Activated B cell treated with CpG ODN at 0.5 μM for 24 hours (primary cell): Measurements from ENCODE around the gene AFF1. TPM values are rescaled to one million over a fixed set of nuclear protein-coding genes. Genes with fewer than 3 reads are reported as not detected.
"Not testable (repeated sequence)": the region's sequence is repeated elsewhere in the genome, so short reads cannot be mapped to it uniquely, and the experiment has no call there.

Experiments used
- ATAC-seq: fragments of 200-7000 bp; cut with Tn5 transposase; one replicate; pipeline ENCODE4 v1.10.0; 2021; ENCODE audit warnings: low read depth, mild to moderate bottlenecking, moderate library complexity
- CTCF ChIA-PET: fragments of 350-600 bp; sonication (Branson Sonifier 250); formaldehyde crosslinking; loops from one replicate; lab custom pipeline; 2021; ENCODE audit warnings: antibody characterized with exemption; lab: Charles Lee
- POLR2A ChIA-PET: fragments of 350-600 bp; sonication (Branson Sonifier 250); formaldehyde crosslinking; loops from one replicate; lab custom pipeline; 2021; ENCODE audit warnings: antibody characterized with exemption; lab: Charles Lee
- DNase-seq: peaks from one replicate; pipeline ENCODE4 v3.0.0; 2022
- H3K27ac Mint-ChIP-seq: one replicate; pipeline ENCODE4 v1.8.0; 2020; ENCODE audit warnings: mixed read lengths
- H3K27me3 Mint-ChIP-seq: one replicate; pipeline ENCODE4 v1.8.0; 2021; ENCODE audit warnings: mixed read lengths
- H3K36me3 Mint-ChIP-seq: one replicate; pipeline ENCODE4 v1.8.0; 2021; ENCODE audit warnings: low read depth, mixed read lengths
- H3K4me1 Mint-ChIP-seq: one replicate; pipeline ENCODE4 v1.8.0; 2021; ENCODE audit warnings: mixed read lengths
- H3K4me3 Mint-ChIP-seq: one replicate; pipeline ENCODE4 v1.8.0; 2020; ENCODE audit warnings: mild to moderate bottlenecking, mixed read lengths
- H3K9me3 Mint-ChIP-seq: one replicate; pipeline ENCODE4 v1.8.0; 2020; ENCODE audit warnings: mixed read lengths
- intact Hi-C: fragments of 100-400 bp; cut with micrococcal nuclease; formaldehyde crosslinking; loops from one replicate; pipeline ENCODE4 v1.15.1; 2024
- total RNA-seq: library from RNA; stranded (reverse); gene quantifications from 2 replicates; pipeline ENCODE4 v1.2.3, GENCODE V29; 2022
- TF ChIP-seq, protein P1 (sequence below): fragments of 200-600 bp; IDR thresholded peaks from one replicate; pipeline ENCODE4 v1.8.0; 2022; ENCODE audit warnings: antibody characterized with exemption, mild to moderate bottlenecking

AFF1 gene
- total RNA-seq, 1 donor from 2014 or later, result 60.8 TPM

DNA sequence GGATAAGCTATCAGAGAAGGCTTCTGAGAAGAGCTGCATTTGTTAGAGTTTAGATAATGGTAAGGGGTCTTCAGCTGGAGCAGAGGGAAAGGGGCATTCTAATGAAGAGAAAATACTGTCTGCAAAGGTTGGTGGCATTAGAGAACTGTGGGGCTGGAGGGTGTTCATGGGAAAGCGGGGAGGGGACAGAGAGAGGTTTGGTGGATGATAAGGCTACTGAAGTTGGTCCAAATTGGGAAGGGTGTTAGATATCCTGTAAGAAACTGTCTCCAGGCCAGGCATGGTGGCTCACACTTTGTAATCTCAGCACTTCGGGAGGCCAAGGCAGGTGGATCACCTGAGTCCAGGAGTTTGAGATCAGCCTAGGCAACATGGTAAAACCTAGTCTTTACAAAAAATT lies 59.9 kb downstream of the AFF1 start:
- H3K36me3 Mint-ChIP-seq, result no peaks in the 10 kb centered on the region
- TF ChIP-seq, protein P1, sequence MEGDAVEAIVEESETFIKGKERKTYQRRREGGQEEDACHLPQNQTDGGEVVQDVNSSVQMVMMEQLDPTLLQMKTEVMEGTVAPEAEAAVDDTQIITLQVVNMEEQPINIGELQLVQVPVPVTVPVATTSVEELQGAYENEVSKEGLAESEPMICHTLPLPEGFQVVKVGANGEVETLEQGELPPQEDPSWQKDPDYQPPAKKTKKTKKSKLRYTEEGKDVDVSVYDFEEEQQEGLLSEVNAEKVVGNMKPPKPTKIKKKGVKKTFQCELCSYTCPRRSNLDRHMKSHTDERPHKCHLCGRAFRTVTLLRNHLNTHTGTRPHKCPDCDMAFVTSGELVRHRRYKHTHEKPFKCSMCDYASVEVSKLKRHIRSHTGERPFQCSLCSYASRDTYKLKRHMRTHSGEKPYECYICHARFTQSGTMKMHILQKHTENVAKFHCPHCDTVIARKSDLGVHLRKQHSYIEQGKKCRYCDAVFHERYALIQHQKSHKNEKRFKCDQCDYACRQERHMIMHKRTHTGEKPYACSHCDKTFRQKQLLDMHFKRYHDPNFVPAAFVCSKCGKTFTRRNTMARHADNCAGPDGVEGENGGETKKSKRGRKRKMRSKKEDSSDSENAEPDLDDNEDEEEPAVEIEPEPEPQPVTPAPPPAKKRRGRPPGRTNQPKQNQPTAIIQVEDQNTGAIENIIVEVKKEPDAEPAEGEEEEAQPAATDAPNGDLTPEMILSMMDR, result no peak
- no peak overlapping the region for H3K27ac Mint-ChIP-seq
- H3K4me1 Mint-ChIP-seq, result peaks cover 36% of the 10 kb centered on the region
- intact Hi-C loops, result no loop called here
- ChIA-PET CTCF (no interaction called here), POLR2A (interaction anchor here (1.1 kb wide), 1 partner anchor 12 kb away, joined by 5 read pairs; no protein-coding TSS in a partner anchor)
- H3K4me3 Mint-ChIP-seq, result no peak overlapping the region
- no peaks in the 10 kb centered on the region for H3K27me3 Mint-ChIP-seq
- no peak for ATAC-seq
- no peak for DNase-seq
- no peaks in the 10 kb centered on the region for H3K9me3 Mint-ChIP-seq

DNA sequence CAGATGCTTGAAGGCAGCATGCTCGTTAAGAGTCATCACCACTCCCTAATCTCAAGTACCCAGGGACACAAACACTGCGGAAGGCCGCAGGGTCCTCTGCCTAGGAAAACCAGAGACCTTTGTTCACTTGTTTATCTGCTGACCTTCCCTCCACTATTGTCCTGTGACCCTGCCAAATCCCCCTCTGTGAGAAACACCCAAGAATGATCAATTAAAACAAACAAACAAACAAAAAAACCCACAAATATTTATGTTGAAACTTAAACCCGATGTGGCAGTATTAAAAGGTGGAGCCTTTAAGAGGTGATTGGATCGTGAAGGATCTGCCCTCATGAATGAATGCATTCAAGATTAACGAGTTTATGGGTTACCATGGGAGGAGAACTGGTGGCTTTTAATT lies 61.7 kb downstream of the AFF1 start:
- H3K9me3 Mint-ChIP-seq, H3K27ac Mint-ChIP-seq, ATAC-seq, DNase-seq, H3K4me3 Mint-ChIP-seq, H3K27me3 Mint-ChIP-seq, intact Hi-C loops, H3K36me3 Mint-ChIP-seq: not testable (repeated sequence)
- peaks cover 49% of the 10 kb centered on the region for H3K4me1 Mint-ChIP-seq
- ChIA-PET CTCF (interaction anchor here (1.3 kb wide), 1 partner anchor 10 kb away, joined by 4 read pairs; no protein-coding TSS in a partner anchor), POLR2A (interaction anchor here (1.7 to 3.9 kb wide), 4 partner anchors 11 to 61 kb away, joined by 6 to 73 read pairs (median 36); partner anchors contain the start of gene AFF1)

DNA sequence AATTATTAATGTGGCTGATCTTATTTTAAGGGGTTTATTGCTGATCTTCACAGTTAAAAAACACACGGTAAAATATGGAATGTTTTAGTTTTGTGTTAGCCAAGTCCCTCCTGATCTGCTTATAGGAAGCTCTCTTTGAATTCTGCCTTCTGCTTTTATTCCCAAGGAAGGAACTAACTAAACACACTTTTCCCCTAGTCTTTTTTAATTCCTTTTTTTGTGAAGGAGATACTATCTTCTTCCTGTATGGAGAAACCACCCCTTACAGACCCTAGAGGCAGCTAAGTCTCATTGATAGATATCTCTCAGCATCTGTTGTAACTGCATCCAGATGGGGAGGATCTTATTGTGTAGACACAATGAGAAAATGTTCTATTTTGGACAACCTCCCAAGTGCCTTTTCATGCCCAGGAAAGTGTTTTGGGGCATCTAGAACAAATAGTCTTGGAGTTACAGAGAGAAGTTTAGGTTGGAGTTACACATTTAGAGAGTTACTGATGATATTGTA lies 64.4 kb downstream of the AFF1 start:
- intact Hi-C loops, result loop anchor here (2.0 kb wide), 2 partner anchors 76 to 638 kb away; partner anchors contain the start of gene MAPK10
- Mint-ChIP-seq H3K9me3 (no peaks in the 10 kb centered on the region), H3K36me3 (no peaks in the 10 kb centered on the region), H3K4me3 (peak overlapping the region; percentile 6), H3K27ac (peak overlapping the region; percentile 42), H3K4me1 (peaks cover 49% of the 10 kb centered on the region), H3K27me3 (no peaks in the 10 kb centered on the region)
- TF ChIP-seq, protein P1, result no peak
- ATAC-seq (no peak), DNase-seq (no peak)
- CTCF ChIA-PET, result interaction anchor here (2.0 to 3.9 kb wide), 2 partner anchors 77 to 94 kb away, joined by 14 to 15 read pairs; no protein-coding TSS in a partner anchor
- POLR2A ChIA-PET, result interaction anchor here (2.9 to 3.9 kb wide), 3 partner anchors 9 to 64 kb away, joined by 26 to 73 read pairs (median 47); partner anchors contain the start of gene AFF1

DNA sequence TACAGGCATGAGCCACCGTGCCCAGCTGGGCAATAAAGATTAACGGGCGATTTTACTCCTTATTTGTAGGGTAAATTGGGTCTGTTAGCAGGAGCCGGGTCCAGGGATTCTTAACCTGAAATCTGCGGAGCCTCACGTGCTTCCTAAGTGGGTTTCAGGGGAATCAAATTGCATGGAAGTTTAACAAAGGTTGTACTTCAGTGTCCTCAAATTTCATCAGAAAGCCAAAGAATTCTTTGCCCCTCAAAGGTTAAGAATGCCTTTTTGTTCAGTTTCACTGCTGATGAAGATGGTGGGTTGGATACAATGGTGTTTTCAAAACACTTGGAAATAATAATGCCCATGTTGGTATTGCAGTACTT lies 67.9 kb downstream of the AFF1 start:
- H3K27ac Mint-ChIP-seq, result no peak overlapping the region
- CTCF ChIA-PET, result interaction anchor here (1.2 kb wide), 1 partner anchor 60 kb away, joined by 3 read pairs; no protein-coding TSS in a partner anchor
- peaks cover 52% of the 10 kb centered on the region for H3K4me1 Mint-ChIP-seq

DNA sequence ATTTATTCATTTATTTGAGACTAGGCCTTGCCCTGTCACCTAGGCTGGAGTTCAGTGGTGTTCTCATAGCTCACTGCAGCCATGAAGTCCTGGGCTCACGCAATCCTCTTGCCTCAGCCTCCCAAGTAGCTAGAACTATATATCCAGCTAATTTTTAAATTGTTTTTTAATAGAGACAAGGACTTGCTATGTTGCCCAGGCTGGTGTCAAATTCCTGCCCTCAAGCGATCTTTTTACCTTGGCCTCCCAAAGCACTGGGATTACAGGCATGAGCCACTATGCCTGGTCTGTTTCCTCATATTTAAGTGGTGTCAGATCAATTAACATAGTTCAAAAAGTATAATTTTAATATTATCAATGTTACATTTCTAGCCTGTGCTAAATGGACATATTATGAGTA lies 68.5 kb downstream of the AFF1 start:
- ATAC-seq (no peak), DNase-seq (no peak)
- intact Hi-C loops, result loop anchor here (10.0 kb wide), 1 partner anchor 1298 kb away; no protein-coding TSS in a partner anchor
- no peaks in the 10 kb centered on the region for H3K27me3 Mint-ChIP-seq
- H3K27ac Mint-ChIP-seq, result no peak overlapping the region
- H3K9me3 Mint-ChIP-seq, result no peaks in the 10 kb centered on the region
- TF ChIP-seq, protein P1, result no peak
- peaks cover 15% of the 10 kb centered on the region for H3K36me3 Mint-ChIP-seq
- ChIA-PET CTCF (interaction anchor here (1.2 kb wide), 1 partner anchor 60 kb away, joined by 3 read pairs; no protein-coding TSS in a partner anchor), POLR2A (interaction anchor here (0.7 to 9.5 kb wide), 2 partner anchors 12 to 67 kb away, joined by 3 to 256 read pairs; partner anchors contain the start of gene AFF1)
- no peak overlapping the region for H3K4me3 Mint-ChIP-seq
- H3K4me1 Mint-ChIP-seq, result peaks cover 52% of the 10 kb centered on the region

More for the DNA sequence above, 67.9 kb downstream of the AFF1 start:
- H3K9me3 Mint-ChIP-seq, result no peaks in the 10 kb centered on the region
- intact Hi-C loops, result loop anchor here (10.0 kb wide), 1 partner anchor 1298 kb away; no protein-coding TSS in a partner anchor
- H3K27me3 Mint-ChIP-seq, result no peaks in the 10 kb centered on the region
- DNase-seq (no peak), ATAC-seq (no peak)
- peaks cover 13% of the 10 kb centered on the region for H3K36me3 Mint-ChIP-seq
- no peak overlapping the region for H3K4me3 Mint-ChIP-seq
- POLR2A ChIA-PET, result interaction anchor here (0.7 to 9.5 kb wide), 2 partner anchors 12 to 66 kb away, joined by 3 to 256 read pairs; partner anchors contain the start of gene AFF1
- TF ChIP-seq, protein P1, result no peak
